Lower lobe of right lung (tissue), 2 donors: Measurements from ENCODE around the gene TOX2. TPM values are rescaled to one million over a fixed set of nuclear protein-coding genes. Genes with fewer than 3 reads are reported as not detected.

Source experiments
- ATAC-seq, 2 donors: fragments of 200-7000 bp; cut with Tn5 transposase; one replicate each; pipeline ENCODE4 v1.9.1; 2020 to 2022; ENCODE audit warnings: mild to moderate bottlenecking in 2 of 2, moderate library complexity in 2 of 2
- DNase-seq: peaks from one replicate; pipeline ENCODE4 v3.0.0-alpha.2; 2020
- H3K27ac ChIP-seq: fragments of 200-600 bp; one replicate; pipeline ENCODE4 v1.8.0; 2022
- H3K27me3 ChIP-seq: fragments of 200-600 bp; one replicate; pipeline ENCODE4 v1.8.0; 2022; ENCODE audit warnings: low read depth
- H3K36me3 ChIP-seq: fragments of 200-600 bp; one replicate; pipeline ENCODE4 v1.8.0; 2022; ENCODE audit warnings: mild to moderate bottlenecking
- H3K4me1 ChIP-seq: fragments of 200-600 bp; one replicate; pipeline ENCODE4 v1.8.0; 2022
- H3K4me3 ChIP-seq: fragments of 200-600 bp; one replicate; pipeline ENCODE4 v1.8.0; 2022; ENCODE audit warnings: mild to moderate bottlenecking
- H3K9me3 ChIP-seq: fragments of 200-600 bp; one replicate; pipeline ENCODE4 v1.8.0; 2022
- intact Hi-C: fragments of 100-400 bp; cut with DNase I; formaldehyde crosslinking; loops from one replicate; pipeline ENCODE4 v1.11.0; 2022
- total RNA-seq: library from RNA; stranded (reverse); fragmentation: NEBNext Ultra II Directional; extraction: Animal tissue kit (Norgen Biotek cat#: 25700); gene quantifications from one replicate; pipeline ENCODE4 v1.2.1, GENCODE V29; 2021
- TF ChIP-seq, protein P1 (sequence below): fragments of 200-600 bp; IDR thresholded peaks from one replicate; pipeline ENCODE4 v1.8.0; 2022; ENCODE audit warnings: antibody characterized with exemption, mild to moderate bottlenecking
- donor health status: DM: no; HTN: yes; CAD: no; lungs with severe emphysema.

Gene TOX2
- total RNA-seq, 1 donor from 2014 or later: 16.3 TPM

GRCh38 chr20:43901296-43901695, 13.4 kb upstream of the TOX2 start:
- ATAC-seq (no peak), DNase-seq (no peak)
- H3K27me3 ChIP-seq: no peaks in the 10 kb centered on the region
- H3K36me3 ChIP-seq: no peaks in the 10 kb centered on the region
- peaks cover 7% of the 10 kb centered on the region for H3K4me1 ChIP-seq
- no peak overlapping the region for H3K27ac ChIP-seq
- no peaks in the 10 kb centered on the region for H3K9me3 ChIP-seq
- TF ChIP-seq, protein P1, sequence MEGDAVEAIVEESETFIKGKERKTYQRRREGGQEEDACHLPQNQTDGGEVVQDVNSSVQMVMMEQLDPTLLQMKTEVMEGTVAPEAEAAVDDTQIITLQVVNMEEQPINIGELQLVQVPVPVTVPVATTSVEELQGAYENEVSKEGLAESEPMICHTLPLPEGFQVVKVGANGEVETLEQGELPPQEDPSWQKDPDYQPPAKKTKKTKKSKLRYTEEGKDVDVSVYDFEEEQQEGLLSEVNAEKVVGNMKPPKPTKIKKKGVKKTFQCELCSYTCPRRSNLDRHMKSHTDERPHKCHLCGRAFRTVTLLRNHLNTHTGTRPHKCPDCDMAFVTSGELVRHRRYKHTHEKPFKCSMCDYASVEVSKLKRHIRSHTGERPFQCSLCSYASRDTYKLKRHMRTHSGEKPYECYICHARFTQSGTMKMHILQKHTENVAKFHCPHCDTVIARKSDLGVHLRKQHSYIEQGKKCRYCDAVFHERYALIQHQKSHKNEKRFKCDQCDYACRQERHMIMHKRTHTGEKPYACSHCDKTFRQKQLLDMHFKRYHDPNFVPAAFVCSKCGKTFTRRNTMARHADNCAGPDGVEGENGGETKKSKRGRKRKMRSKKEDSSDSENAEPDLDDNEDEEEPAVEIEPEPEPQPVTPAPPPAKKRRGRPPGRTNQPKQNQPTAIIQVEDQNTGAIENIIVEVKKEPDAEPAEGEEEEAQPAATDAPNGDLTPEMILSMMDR: no peak
- no peak overlapping the region for H3K4me3 ChIP-seq
- intact Hi-C loops: no loop called here

DNA sequence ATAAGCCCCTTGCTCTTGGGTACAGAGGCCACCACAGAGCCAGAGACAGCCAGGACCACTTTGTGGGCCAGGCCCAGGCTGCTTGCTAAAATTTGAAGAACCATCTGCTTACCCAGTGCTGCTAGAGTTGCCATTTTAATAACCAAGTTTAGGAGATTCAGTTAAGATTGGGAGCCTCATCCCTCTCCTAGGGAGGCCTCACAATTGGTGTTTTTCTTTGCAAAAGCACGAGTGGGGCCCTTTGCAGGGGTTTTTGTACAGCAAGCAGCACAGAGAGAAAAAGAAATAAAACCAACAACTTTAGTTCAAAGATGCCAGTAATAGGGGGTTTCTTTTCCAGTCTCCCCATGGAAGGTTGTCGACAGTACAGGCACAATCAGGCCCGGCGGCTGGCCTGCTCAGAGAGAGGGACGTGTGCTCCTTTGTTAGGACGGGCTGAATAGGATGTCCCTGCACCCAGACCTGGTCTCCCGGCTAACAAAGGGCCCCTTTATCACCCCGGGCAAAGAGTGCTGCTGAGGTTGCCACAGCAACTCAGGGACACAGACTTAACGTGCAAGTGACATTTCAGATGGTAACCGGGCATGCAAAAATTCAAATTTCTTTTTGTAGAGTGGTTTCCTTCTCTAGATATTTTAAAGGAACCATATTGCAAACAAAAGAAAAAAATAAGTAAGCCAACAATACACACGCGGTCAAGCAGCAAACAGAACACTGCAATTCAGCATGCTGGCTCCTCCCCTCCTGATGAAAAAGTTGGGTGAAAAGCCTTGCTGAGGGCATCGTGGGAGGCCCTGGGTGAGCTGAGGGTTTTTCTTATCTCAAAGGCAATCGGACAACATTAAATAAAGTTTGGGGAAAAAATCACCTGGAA, 10.5 kb upstream of the TOX2 start:
- TF ChIP-seq, protein P1: no peak
- Histone ChIP-seq H3K4me3 (no peak overlapping the region), H3K9me3 (peaks cover 16% of the 10 kb centered on the region), H3K4me1 (peaks cover 7% of the 10 kb centered on the region), H3K36me3 (no peaks in the 10 kb centered on the region), H3K27ac (no peak overlapping the region), H3K27me3 (no peaks in the 10 kb centered on the region)
- no peak for DNase-seq
- intact Hi-C loops: no loop called here
- ATAC-seq: no peak

GRCh38 chr20:43904827-43905177, 9.8 kb upstream of the TOX2 start:
- DNase-seq (no peak), ATAC-seq (no peak)
- Histone ChIP-seq H3K27me3 (no peaks in the 10 kb centered on the region), H3K4me1 (peaks cover 7% of the 10 kb centered on the region), H3K36me3 (no peaks in the 10 kb centered on the region), H3K27ac (no peak overlapping the region), H3K4me3 (no peak overlapping the region), H3K9me3 (peaks cover 16% of the 10 kb centered on the region)
- intact Hi-C loops: no loop called here
- TF ChIP-seq, protein P1: no peak

- Histone ChIP-seq H3K27me3 (no peaks in the 10 kb centered on the region), H3K4me3 (no peak overlapping the region), H3K4me1 (no peaks in the 10 kb centered on the region), H3K27ac (no peak overlapping the region), H3K36me3 (no peaks in the 10 kb centered on the region), H3K9me3 (peaks cover 16% of the 10 kb centered on the region)
- TF ChIP-seq, protein P1: no peak
- DNase-seq (no peak), ATAC-seq (no peak)
- intact Hi-C loops: no loop called here
Measured at GRCh38 chr20:43906505-43907034, 8.1 kb upstream of the TOX2 start.

DNA sequence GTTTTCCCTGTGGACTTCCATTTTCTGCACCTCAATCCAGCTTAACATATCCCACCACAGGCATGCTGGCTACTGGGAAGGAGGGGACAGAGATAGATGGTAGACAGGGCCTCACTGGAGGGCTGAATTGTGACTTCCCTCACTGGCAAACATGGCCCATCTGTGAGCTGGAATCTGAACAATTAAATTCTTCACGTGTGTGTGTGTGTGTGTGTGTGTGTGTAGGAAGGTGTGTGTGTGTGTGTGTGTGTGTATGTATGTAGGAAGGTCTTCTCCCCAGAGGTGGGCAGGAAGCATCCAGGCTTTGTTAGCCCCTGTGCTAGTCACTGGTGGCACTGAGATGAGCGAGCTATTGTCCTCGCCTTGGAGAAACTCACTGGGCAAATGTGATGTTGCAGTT, 5.4 kb upstream of the TOX2 start:
- DNase-seq (no peak), ATAC-seq (no peak)
- TF ChIP-seq, protein P1: no peak
- Histone ChIP-seq H3K4me1 (no peaks in the 10 kb centered on the region), H3K36me3 (no peaks in the 10 kb centered on the region), H3K9me3 (peaks cover 30% of the 10 kb centered on the region), H3K27me3 (peaks cover 7% of the 10 kb centered on the region), H3K27ac (no peak overlapping the region), H3K4me3 (no peak overlapping the region)
- intact Hi-C loops: no loop called here
